ENCODE measurements around the gene KTN1. TPM values are rescaled to one million over a fixed set of nuclear protein-coding genes. Genes with fewer than 3 reads are reported as not detected.

Gene KTN1
- total and polyA plus RNA-seq, 2 experiments from 2014 or later, result 119 to 225 TPM

DNA sequence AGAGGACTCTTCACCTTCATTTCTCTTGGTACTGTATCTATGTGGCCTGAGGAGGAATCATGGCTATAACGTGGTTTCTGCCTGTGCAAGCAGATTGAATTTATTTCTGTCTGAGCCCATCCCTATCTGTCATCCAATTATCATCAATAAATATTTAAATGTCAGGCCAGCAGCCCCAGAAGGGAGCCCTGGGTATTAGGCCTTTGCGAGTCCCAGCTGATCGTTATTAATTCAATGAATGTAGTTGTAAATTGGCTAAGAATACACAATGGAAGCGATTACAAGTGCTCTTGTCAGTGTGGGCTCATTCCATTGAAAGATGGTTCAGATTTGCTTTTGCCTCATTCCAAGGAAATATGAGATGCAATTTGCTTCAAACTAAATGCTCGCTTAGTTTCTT, 142.0 kb downstream of the KTN1 start:
- Histone ChIP-seq H3K4me1 (ENCODE audit: insufficient read depth) (peaks cover 7% of the 10 kb centered on the region; the same call in 1 of the 2 replicates), H3K9me3 (ENCODE audit: low read depth) (no peaks in the 10 kb centered on the region), H3K9ac (no peak overlapping the region), H2AFZ (no peak overlapping the region), H3K79me2 (ENCODE audit: insufficient read depth) (no peaks in the 10 kb centered on the region), H3K9me2 (ENCODE audit: insufficient read depth) (no peaks in the 10 kb centered on the region), H4K20me1 (ENCODE audit: insufficient read depth) (no peaks in the 10 kb centered on the region), H3K36me3 (ENCODE audit: low read depth) (no peaks in the 10 kb centered on the region), H3K27me3 (replicated peaks; ENCODE audit: insufficient read depth) (0 out of 2 replicates have a peak, but pooled peaks cover 5% of the 10 kb centered on the region), H3K27ac (no peak overlapping the region), H3K4me3 (no peak overlapping the region), H3K4me2 (ENCODE audit: unreplicated experiment) (no peak overlapping the region), H3F3A (ENCODE audit: insufficient read depth) (no peaks in the 10 kb centered on the region; the same call in 1 of the 2 replicates)
- TF ChIP-seq EZH2phosphoT487 (IDR thresholded peaks at IDR 0.05; ENCODE audit: insufficient read depth, low read depth), result no peak
- TF ChIP-seq EZH2 (IDR thresholded peaks at IDR 0.05; ENCODE audit: insufficient read depth, poor library complexity, severe bottlenecking), result no peak
- no peak for DNase-seq
- in situ Hi-C loops (cut with MboI), result loop anchor here (10.0 kb wide), 1 partner anchor 623 kb away; no protein-coding TSS in a partner anchor
- 86 to 87% methylated on average over 5 of the region's 5 CpGs for WGBS, 2 experiments (ENCODE audit: low coverage in 1 of 2, low lambda C conversion rate in 2 of 2, missing lambda C conversion rate in 2 of 2)

DNA sequence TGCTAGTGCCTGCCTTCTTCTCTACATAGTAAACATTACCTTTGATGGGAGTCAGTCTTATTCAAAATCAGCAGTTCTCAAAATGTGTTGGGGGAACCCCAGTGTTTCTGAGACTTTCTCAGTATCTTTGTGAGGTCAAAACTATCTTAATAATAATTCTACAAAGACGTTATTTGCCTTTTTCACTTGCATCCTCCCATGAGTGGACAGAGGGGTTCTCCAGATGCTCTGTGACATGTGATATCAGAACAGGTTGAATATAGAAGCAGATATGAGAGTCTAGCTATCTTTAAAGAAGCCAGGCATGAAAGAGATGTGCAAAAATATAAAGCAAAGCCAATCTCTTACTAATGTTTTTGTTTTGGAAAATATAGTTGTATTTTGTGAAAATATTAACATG, 144.7 kb downstream of the KTN1 start:
- no peaks in the 10 kb centered on the region for H3K9me3 ChIP-seq (ENCODE audit: low read depth)

DNA sequence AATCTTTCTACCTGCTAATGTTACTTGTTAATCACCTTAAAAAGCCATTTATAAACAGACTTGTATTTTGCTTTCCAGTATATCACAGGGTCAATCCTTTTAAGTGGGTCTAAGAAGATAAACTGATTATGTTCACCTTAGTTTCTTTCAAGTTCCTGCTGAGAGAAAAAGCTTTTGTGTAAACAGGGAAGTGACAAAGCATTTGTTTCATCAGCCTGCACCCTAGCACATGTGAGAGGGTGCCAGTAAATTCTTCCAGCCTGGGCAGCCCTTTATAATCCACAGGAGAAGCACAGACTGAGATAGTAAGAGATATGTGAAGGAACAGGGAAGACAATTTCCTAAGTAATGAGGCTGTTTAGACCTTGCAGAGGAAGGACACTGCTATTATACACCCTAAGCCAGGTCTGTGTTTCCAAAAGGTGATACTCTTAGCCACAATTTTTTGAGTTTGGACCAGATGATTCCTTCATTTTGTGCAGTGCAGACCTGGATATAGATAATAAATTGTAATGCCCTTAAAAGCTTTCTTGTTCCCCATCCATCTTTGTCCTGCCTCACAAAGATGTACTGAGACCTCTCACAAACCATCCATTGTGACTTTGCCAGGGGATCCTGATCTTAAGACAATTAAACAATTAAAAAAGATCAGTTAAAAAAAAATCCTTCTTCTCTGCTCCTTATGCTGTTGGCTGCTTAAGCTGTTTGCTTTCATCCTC, 150.7 kb downstream of the KTN1 start:
- Histone ChIP-seq H3K4me1 (ENCODE audit: insufficient read depth) (no peaks in the 10 kb centered on the region), H4K20me1 (ENCODE audit: insufficient read depth) (no peaks in the 10 kb centered on the region), H3K4me2 (ENCODE audit: unreplicated experiment) (no peak overlapping the region), H3K79me2 (ENCODE audit: insufficient read depth) (no peaks in the 10 kb centered on the region), H3K9ac (no peak overlapping the region), H3K27ac (no peak overlapping the region), H3K9me2 (ENCODE audit: insufficient read depth) (no peaks in the 10 kb centered on the region), H3K4me3 (no peak overlapping the region), H3F3A (ENCODE audit: insufficient read depth) (no peaks in the 10 kb centered on the region), H3K36me3 (ENCODE audit: low read depth) (no peaks in the 10 kb centered on the region), H3K27me3 (replicated peaks; ENCODE audit: insufficient read depth) (no peaks in the 10 kb centered on the region), H3K9me3 (ENCODE audit: low read depth) (no peaks in the 10 kb centered on the region), H2AFZ (no peak overlapping the region)
- DNase-seq, result no peak
- in situ Hi-C loops (cut with MboI), result no loop called here
- TF ChIP-seq EZH2 (IDR thresholded peaks at IDR 0.05; ENCODE audit: insufficient read depth, poor library complexity, severe bottlenecking) (no peak), EZH2phosphoT487 (IDR thresholded peaks at IDR 0.05; ENCODE audit: insufficient read depth, low read depth) (no peak)

More for the DNA sequence above, 144.7 kb downstream of the KTN1 start:
- no peak overlapping the region for H3K27ac ChIP-seq
- no peak for DNase-seq
- no peaks in the 10 kb centered on the region for H3K9me2 ChIP-seq (ENCODE audit: insufficient read depth)
- no peaks in the 10 kb centered on the region for H3K79me2 ChIP-seq (ENCODE audit: insufficient read depth)
- no peaks in the 10 kb centered on the region for H3F3A ChIP-seq (ENCODE audit: insufficient read depth)
- TF ChIP-seq EZH2 (IDR thresholded peaks at IDR 0.05; ENCODE audit: insufficient read depth, poor library complexity, severe bottlenecking) (no peak), EZH2phosphoT487 (IDR thresholded peaks at IDR 0.05; ENCODE audit: insufficient read depth, low read depth) (no peak)
- no peaks in the 10 kb centered on the region for H3K36me3 ChIP-seq (ENCODE audit: low read depth)
- in situ Hi-C loops (cut with MboI), result loop anchor here (10.0 kb wide), 1 partner anchor 620 kb away; no protein-coding TSS in a partner anchor
- H3K4me2 ChIP-seq (ENCODE audit: unreplicated experiment), result no peak overlapping the region
- no peaks in the 10 kb centered on the region for H4K20me1 ChIP-seq (ENCODE audit: insufficient read depth)
- no peaks in the 10 kb centered on the region for H3K27me3 ChIP-seq (replicated peaks; ENCODE audit: insufficient read depth)
- H3K4me3 ChIP-seq, result no peak overlapping the region
- H2AFZ ChIP-seq, result no peak overlapping the region
- WGBS, 2 experiments (ENCODE audit: low coverage in 1 of 2, low lambda C conversion rate in 2 of 2, missing lambda C conversion rate in 2 of 2), result 79 to 89% methylated on average over 1 of the region's 1 CpG
- H3K4me1 ChIP-seq (ENCODE audit: insufficient read depth), result peaks cover 7% of the 10 kb centered on the region; the same call in 1 of the 2 replicates
- no peak overlapping the region for H3K9ac ChIP-seq

DNA sequence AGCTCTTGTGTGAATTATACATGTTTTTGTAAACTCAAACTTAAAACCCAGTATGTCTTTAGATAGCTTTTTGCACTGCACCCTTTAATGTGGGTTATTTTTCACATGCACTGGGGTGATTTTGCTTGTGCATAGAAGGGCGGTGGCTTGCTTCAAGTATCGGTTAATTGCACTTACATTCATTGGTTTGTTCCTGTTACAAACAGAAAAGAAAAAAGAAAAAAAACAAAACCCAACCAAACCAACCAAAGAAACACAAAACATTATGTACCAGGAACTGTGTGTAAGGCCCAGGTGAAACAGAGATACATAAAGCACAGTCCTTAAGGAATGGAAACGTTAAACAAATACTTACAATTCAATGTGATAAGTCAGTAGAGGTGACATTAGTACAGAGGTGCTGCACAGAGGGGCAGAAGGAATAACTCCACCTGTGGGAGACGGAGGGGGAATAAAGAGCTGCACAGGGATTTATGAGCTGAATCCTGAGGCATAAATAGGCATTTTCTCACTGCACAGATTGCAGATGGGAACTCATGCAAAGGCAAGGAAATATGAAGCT, 151.4 kb downstream of the KTN1 start:
- Histone ChIP-seq H3K27me3 (replicated peaks; ENCODE audit: insufficient read depth) (no peaks in the 10 kb centered on the region), H3K9ac (no peak overlapping the region), H3F3A (ENCODE audit: insufficient read depth) (no peaks in the 10 kb centered on the region), H3K36me3 (ENCODE audit: low read depth) (no peaks in the 10 kb centered on the region), H3K27ac (no peak overlapping the region), H3K4me1 (ENCODE audit: insufficient read depth) (no peaks in the 10 kb centered on the region), H2AFZ (no peak overlapping the region), H3K4me3 (no peak overlapping the region), H3K79me2 (ENCODE audit: insufficient read depth) (no peaks in the 10 kb centered on the region), H3K9me3 (ENCODE audit: low read depth) (no peaks in the 10 kb centered on the region), H3K4me2 (ENCODE audit: unreplicated experiment) (no peak overlapping the region), H3K9me2 (ENCODE audit: insufficient read depth) (no peaks in the 10 kb centered on the region), H4K20me1 (ENCODE audit: insufficient read depth) (no peaks in the 10 kb centered on the region)
- in situ Hi-C loops (cut with MboI), result no loop called here
- TF ChIP-seq EZH2phosphoT487 (IDR thresholded peaks at IDR 0.05; ENCODE audit: insufficient read depth, low read depth), result no peak
- TF ChIP-seq EZH2 (IDR thresholded peaks at IDR 0.05; ENCODE audit: insufficient read depth, poor library complexity, severe bottlenecking), result no peak
- no peak for DNase-seq
- 79 to 81% methylated on average over 4 of the region's 4 CpGs for WGBS, 2 experiments (ENCODE audit: low coverage in 1 of 2, low lambda C conversion rate in 2 of 2, missing lambda C conversion rate in 2 of 2)

Data from GM23248 (cell line).